HCT116 (cell line): ENCODE data around the gene MUSK. TPM values are rescaled to one million over a fixed set of nuclear protein-coding genes. Genes with fewer than 3 reads are reported as not detected.

Experiments
- ATAC-seq: fragments of 200-7000 bp; cut with Tn5 transposase; 2 replicates; pipeline ENCODE4 v1.9.1; 2020; ENCODE audit warnings: mild to moderate bottlenecking, moderate library complexity
- BruUV-seq: library from RNA; stranded (reverse); fragments of 400-500 nt; replicated peaks from 2 replicates; lab custom pipeline; 2021; lab: Mats Ljungman, UMichigan
- CTCF ChIA-PET: fragments of 300-600 bp; sonication (Branson Sonifier 250); formaldehyde crosslinking; loops from one replicate; lab custom pipeline; 2021; ENCODE audit warnings: antibody characterized with exemption; lab: Charles Lee
- POLR2A ChIA-PET: fragments of 300-600, 350-600 bp; sonication (Branson Sonifier 250); formaldehyde crosslinking; loops from one replicate; lab custom pipeline; 2021; ENCODE audit warnings: antibody characterized with exemption; lab: Charles Lee
- RAD21 ChIA-PET, 2 experiments: fragments of 300-600 bp; sonication (Branson Sonifier 250); formaldehyde crosslinking; loops; one replicate each; lab custom pipeline; 2023; ENCODE audit warnings: low total read pairs in 2 of 2; ENCODE audit not compliant: uncharacterized antibody in 2 of 2, unreplicated experiment in 2 of 2, low non-redundant PET in 1 of 2; lab: Charles Lee
- DNase-seq: peaks from one replicate; pipeline ENCODE4 v3.0.0-alpha.2; 2010; ENCODE audit warnings: low read depth, low spot score
- H2AFZ ChIP-seq: fragments of 200-600 bp; shearing (Covaris generic), sonication (generic); 2 replicates; pipeline ENCODE4 v1.6.1; 2017; ENCODE audit warnings: low read depth, mixed run types, mixed read lengths, antibody characterized with exemption, low read length; ENCODE audit not compliant: poor library complexity, severe bottlenecking
- H3K27ac ChIP-seq: 2 replicates; pipeline ENCODE4 v1.5.1; 2012; ENCODE audit warnings: low read depth, low read length
- H3K27me3 ChIP-seq: fragments of 200-600 bp; sonication (generic); 2 replicates; pipeline ENCODE4 v1.6.1; 2016; ENCODE audit warnings: mixed run types, low read length, mixed read lengths; ENCODE audit not compliant: insufficient read depth
- H3K36me3 ChIP-seq, 2 experiments: fragments of 200-500 bp in 1 of 2; fragments of 200-600 bp in 1 of 2; sonication (Bioruptor generic) in 1 of 2; sonication (generic) in 1 of 2; 2 replicates each; pipeline versions ENCODE4 v1.5.1 to v1.6.1; 2014 to 2016; ENCODE audit warnings: low read length in 2 of 2, inconsistent platforms in 1 of 2, mixed read lengths in 1 of 2, mixed run types in 1 of 2; ENCODE audit not compliant: insufficient read depth in 2 of 2, control insufficient read depth in 1 of 2
- H3K4me1 ChIP-seq, 2 experiments: fragments of 200-600 bp in 1 of 2; sonication (generic) in 1 of 2; 2 replicates each; pipeline versions ENCODE4 v1.5.1 to v1.6.1; 2012 to 2017; ENCODE audit warnings: low read length in 2 of 2, inconsistent platforms in 1 of 2, mild to moderate bottlenecking in 1 of 2, mixed read lengths in 1 of 2, mixed run types in 1 of 2, moderate library complexity in 1 of 2; ENCODE audit not compliant: insufficient read depth in 2 of 2, control insufficient read depth in 1 of 2
- H3K4me2 ChIP-seq: fragments of 200-600 bp; sonication (generic); 2 replicates; pipeline ENCODE4 v1.6.1; 2017; ENCODE audit warnings: mixed run types, low read length, mixed read lengths
- H3K4me3 ChIP-seq, 2 experiments: fragments of 200-600 bp in 1 of 2; sonication (generic) in 1 of 2; replicated peaks in 1 of 2; 2 replicates each; pipeline ENCODE4 v1.5.1; 2011 to 2016; ENCODE audit warnings: low read length in 2 of 2, control low read depth in 1 of 2, low read depth in 1 of 2, mild to moderate bottlenecking in 1 of 2, mixed read lengths in 1 of 2, mixed run types in 1 of 2
- H3K79me2 ChIP-seq: fragments of 200-600 bp; sonication (generic); 2 replicates; pipeline ENCODE4 v1.6.1; 2017; ENCODE audit warnings: mild to moderate bottlenecking, mixed run types, low read length, moderate library complexity, mixed read lengths; ENCODE audit not compliant: insufficient read depth
- H3K9ac ChIP-seq: fragments of 200-600 bp; sonication (generic); 2 replicates; pipeline ENCODE4 v1.6.1; 2016; ENCODE audit warnings: low read length, mixed read lengths
- H3K9me2 ChIP-seq: fragments of 200-600 bp; sonication (generic), shearing (Covaris generic); 2 replicates; pipeline ENCODE4 v1.6.1; 2017; ENCODE audit warnings: mixed run types, mild to moderate bottlenecking, moderate library complexity; ENCODE audit not compliant: insufficient read depth
- H3K9me3 ChIP-seq, 2 experiments: fragments of 200-500 bp in 1 of 2; fragments of 200-600 bp in 1 of 2; sonication (Bioruptor generic) in 1 of 2; sonication (generic) in 1 of 2; 2 replicates each; pipeline ENCODE4 v1.6.1; 2014 to 2017; ENCODE audit warnings: low read length in 2 of 2, mixed read lengths in 2 of 2, inconsistent platforms in 1 of 2, low read depth in 1 of 2, mild to moderate bottlenecking in 1 of 2, mixed run types in 1 of 2, moderate library complexity in 1 of 2; ENCODE audit not compliant: control insufficient read depth in 1 of 2, insufficient read depth in 1 of 2
- H4K20me1 ChIP-seq: fragments of 200-600 bp; sonication (generic), shearing (Covaris generic); 2 replicates; pipeline ENCODE4 v1.6.1; 2017; ENCODE audit warnings: mixed run types, mild to moderate bottlenecking, moderate library complexity; ENCODE audit not compliant: insufficient read depth
- CEBPB ChIP-seq: IDR thresholded peaks from 2 replicates; pipeline ENCODE4 v1.6.1; 2012; ENCODE audit warnings: low read depth
- EGR1 ChIP-seq: IDR thresholded peaks from 2 replicates; pipeline ENCODE4 v1.6.1; 2012; ENCODE audit warnings: low read depth
- POLR2AphosphoS5 ChIP-seq: IDR thresholded peaks from 2 replicates; pipeline ENCODE4 v1.6.1; 2011; ENCODE audit warnings: mild to moderate bottlenecking, low read depth, low read length, moderate library complexity
- SIN3A ChIP-seq: IDR thresholded peaks from 2 replicates; pipeline ENCODE4 v1.6.1; 2012; ENCODE audit warnings: low read depth
- SP1 ChIP-seq: IDR thresholded peaks from 2 replicates; pipeline ENCODE4 v1.6.1; 2012; ENCODE audit warnings: low read depth
- SRF ChIP-seq: IDR thresholded peaks from 2 replicates; pipeline ENCODE4 v1.6.1; 2012; ENCODE audit warnings: low read depth
- TCF7L2 ChIP-seq: IDR thresholded peaks from 2 replicates; pipeline ENCODE4 v1.7.0; 2011; ENCODE audit warnings: borderline replicate concordance, inconsistent platforms; ENCODE audit not compliant: insufficient read depth, insufficient read length; ENCODE audit errors: extremely low read depth
- intact Hi-C: fragments of 100-400 bp; cut with micrococcal nuclease; formaldehyde crosslinking; loops from 2 replicates; pipeline ENCODE4 v1.10.0; 2022
- total RNA-seq: library from RNA; stranded (reverse); gene quantifications from one replicate; pipeline ENCODE4 v1.2.1, GENCODE V29; 2021; ENCODE audit not compliant: unreplicated experiment

MUSK gene
- total RNA-seq, 1 experiment from 2014 or later, result not detected

DNA sequence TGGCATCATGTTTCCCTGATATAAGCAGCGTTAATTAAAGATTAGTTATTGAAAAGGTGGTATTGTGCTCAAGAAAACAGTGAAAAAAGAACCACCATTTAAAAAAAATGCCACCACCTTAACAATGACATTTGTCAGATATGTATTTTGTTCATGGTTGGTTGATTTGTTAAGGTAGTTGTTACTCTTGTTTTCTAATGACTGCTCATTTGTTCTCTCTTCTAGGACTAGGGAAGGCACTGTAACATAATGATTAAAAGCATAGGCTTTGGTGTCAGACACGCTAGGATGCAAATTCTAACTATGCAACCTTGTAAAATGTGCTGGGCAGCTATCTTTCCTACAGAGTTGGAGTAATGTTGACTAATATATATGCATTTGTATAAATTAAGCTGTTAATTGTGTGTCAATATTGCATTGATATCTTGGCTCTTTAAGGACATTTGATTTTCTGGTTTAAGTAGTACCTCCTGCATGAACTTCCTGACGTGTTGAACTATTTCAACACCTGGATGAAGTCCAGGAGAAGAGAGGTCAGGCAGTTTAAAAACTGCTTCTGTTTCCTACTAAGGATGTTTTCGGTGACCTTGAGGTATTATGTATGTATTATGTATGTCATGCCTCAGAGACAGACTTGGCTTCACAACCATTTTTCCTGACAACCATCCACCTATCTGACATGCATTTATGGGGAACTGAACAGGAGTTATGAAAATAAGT is 77.8 kb downstream of the MUSK start:
- H3K79me2 ChIP-seq, result no peaks in the 10 kb centered on the region
- H3K27ac ChIP-seq, result no peak overlapping the region
- H3K9me2 ChIP-seq, result no peaks in the 10 kb centered on the region
- peak overlapping the region; percentile 19 for H2AFZ ChIP-seq
- H3K4me1 ChIP-seq, result peaks cover 56 to 68% of the 10 kb centered on the region in 2 experiments
- no peak for TF ChIP-seq POLR2AphosphoS5
- TF ChIP-seq EGR1, result no peak
- TF ChIP-seq, all 23 proteins: peak for 0
- no peak overlapping the region for H3K4me3 ChIP-seq
- peak overlapping the region; percentile 71 for H3K4me2 ChIP-seq
- H3K27me3 ChIP-seq, result no peaks in the 10 kb centered on the region
- intact Hi-C loops, result no loop called here
- ChIA-PET CTCF (no interaction called here), RAD21 (no interaction called here), POLR2A (no interaction called here)
- no TSS peak for BruUV-seq
- DNase-seq, result no peak
- H4K20me1 ChIP-seq, result no peaks in the 10 kb centered on the region
- H3K36me3 ChIP-seq, result no peaks in the 10 kb centered on the region; a peak in 1 of 4 replicates
- ATAC-seq, result no peak
- H3K9me3 ChIP-seq, result no peaks in the 10 kb centered on the region
- no peak overlapping the region for H3K9ac ChIP-seq

DNA sequence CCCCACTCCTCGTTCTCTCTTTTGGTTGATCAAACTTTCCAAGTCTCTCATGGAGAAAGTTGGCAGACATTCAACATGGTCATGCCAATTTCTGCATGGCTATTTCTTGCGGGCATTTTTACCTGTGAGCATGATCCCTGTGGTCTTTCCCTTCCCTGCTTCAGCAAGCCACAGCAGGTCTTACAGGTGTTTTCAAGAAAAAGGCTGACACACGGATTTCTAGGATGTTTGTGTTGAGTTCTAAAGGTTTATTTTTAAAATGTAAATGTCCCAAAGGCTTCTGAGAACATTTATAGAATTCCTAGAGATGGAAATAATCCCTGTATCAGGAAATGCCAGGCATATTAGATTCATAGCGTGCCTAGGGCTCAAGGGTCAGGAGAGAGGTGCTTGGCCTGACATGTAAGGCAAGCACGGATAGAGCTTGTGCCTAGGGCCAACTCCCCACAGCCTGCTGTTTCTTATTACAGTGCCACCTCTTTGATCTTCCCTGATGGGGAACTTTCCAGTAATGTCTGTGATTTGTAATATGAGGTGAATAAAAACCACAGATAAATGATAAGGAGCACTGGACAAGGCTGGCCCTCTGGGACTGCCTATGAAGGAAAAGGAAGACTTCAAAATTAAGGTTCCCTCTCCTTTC is 79.8 kb downstream of the MUSK start:
- POLR2A ChIA-PET, result no interaction called here
- DNase-seq (no peak), ATAC-seq (no peak; the same call in 1 of the 2 replicates)
- no peaks in the 10 kb centered on the region for H3K79me2 ChIP-seq
- CTCF ChIA-PET, result no interaction called here
- no peak overlapping the region for H3K9ac ChIP-seq
- H3K9me3 ChIP-seq, result no peaks in the 10 kb centered on the region
- H3K27ac ChIP-seq, result no peak overlapping the region
- no peaks in the 10 kb centered on the region for H4K20me1 ChIP-seq
- RAD21 ChIA-PET, result no interaction called here
- no peak overlapping the region for H2AFZ ChIP-seq
- intact Hi-C loops, result no loop called here
- BruUV-seq, result no TSS peak
- no peaks in the 10 kb centered on the region; a peak in 1 of 4 replicates for H3K36me3 ChIP-seq
- H3K4me3 ChIP-seq, result no peak overlapping the region
- peaks cover 50 to 75% of the 10 kb centered on the region in 2 experiments for H3K4me1 ChIP-seq
- H3K9me2 ChIP-seq, result no peaks in the 10 kb centered on the region
- H3K4me2 ChIP-seq, result peak overlapping the region; percentile 24
- TF ChIP-seq CEBPB (peak; percentile 31; the same call in 1 of the 2 replicates), TCF7L2 (peak; percentile 84), SP1 (peak; percentile 60), SRF (0 out of 2 replicates have a peak, but pooled peaks have one; percentile 21), SIN3A (no peak)
- H3K27me3 ChIP-seq, result no peaks in the 10 kb centered on the region
